Activated CD4-positive, alpha-beta T cell treated with anti-CD3 and anti-CD28 coated beads, Interleukin-2, Interleukin-4, amounts not matched to agents 100 ng/mL and 50 ng/mL, durations not matched to agents 16 hours and 8 hours (primary cell): ENCODE measurements around the gene DDHD1.

Experiments
- DNase-seq: peaks from one replicate; pipeline ENCODE4 v3.0.0-alpha.2; 2020; ENCODE audit warnings: low spot score

Gene DDHD1

DNA sequence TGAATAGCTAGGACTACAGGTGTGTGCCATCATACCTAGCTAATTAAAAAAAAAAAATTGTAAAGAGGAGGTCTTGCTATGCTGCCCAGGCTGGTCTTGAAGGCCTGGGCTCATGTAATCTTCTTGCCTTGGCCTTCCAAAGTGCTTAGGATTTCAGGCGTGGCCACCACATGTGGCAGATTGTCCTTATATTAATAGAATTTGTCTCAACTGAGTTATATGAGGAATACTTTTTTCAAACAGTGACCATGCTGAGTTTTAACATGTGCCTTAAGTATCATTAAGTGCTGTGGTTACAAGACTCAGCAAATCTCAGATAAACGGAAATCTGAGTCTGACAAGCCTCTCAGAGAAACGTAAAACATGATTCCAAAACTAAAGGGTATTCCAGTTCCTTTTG is 119.1 kb downstream of the DDHD1 start:
- DNase-seq = no peak

DNA sequence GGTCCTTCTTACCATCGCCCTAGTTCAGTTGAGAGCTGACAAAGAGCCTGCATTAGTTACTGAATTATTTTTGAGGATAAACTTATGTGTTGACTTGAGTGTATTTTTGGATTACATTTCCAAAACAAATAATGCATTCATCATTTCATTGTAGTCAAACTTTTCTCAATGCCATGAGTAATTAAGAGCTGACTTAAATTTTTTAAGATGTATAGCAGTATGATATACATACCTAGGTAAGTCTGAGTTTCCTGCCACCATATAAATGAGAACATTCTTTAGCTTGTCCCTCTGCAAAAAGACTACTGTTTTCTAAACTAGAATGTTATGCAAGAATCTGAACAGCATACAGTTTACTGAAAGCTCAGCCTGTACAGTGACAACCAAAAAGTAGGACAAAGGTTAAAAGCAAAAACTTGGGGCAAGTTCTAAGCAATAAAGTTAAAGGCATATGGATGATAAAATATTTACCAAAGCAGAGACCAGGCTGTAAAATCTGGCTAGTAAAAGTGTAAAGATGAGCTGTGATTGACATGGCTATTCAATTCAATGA is 120.2 kb downstream of the DDHD1 start:
- DNase-seq = no peak

DNA sequence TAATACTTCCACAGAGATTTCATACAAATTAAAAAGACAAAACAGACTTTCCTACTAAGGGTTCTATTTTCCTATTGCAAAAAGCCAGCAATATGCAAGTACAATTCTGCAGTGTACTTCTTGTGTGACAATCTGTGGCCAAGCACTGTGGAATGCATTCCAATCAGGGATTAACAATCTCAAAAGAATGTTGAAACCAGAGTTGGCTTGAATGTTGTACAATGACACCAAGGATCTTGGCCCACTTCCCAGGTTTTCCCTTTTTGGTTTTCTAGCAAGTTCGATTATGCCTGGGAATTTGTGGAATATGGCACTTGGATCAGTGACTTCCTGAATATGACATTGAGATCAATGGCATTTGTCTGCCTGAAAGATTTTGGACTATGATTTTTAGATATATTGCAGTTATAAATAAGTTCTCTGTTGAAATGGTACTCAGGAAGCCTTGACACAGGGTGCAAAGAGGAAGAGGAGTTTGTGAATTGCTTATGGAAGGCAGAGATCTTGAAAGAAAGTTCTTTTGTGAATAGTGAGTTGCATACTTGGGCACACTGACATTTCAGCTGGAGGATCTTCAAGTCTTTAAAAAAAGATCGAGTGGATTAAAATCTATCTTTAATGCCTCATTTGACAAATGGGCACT is 120.8 kb downstream of the DDHD1 start:
- DNase-seq = no peak

DNA sequence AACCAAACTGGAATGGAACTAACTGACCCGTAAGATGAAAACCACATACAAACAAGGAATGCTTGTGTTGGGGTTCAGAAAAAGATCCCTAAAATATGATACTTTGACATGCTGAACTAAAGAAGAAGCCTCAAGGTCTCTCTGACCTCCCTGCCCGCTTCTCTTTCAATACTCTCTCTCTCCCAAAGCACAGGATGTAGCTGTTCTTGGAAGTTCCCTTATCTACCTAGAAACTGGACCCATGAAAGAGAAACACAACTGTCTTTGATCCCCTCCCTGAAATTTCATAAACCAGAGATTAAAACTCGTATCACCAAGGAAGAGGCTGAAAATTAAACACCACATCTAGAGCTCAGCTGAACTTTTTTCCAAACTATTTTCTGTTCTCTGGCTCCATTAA is 125.6 kb downstream of the DDHD1 start:
- DNase-seq = no peak

DNA sequence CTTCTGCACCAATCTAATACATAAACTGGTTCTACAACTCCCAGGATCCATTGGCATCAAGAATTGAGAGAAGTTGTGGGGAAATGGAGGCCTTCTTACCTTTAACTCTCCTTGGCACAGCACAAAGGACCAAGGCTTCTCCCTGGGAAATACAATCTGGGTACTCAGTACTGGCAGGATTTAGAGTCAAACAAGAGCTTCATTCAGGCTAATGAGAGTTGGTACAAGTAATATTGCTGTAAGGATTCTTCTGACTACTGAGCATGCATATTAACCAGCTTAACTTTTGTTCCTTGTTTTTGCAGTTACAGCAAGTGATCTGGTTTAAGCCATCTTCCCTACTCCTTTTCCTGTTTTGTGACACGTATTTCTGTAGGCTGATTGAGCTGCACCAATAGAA is 126.1 kb downstream of the DDHD1 start:
- no peak for DNase-seq

DNA sequence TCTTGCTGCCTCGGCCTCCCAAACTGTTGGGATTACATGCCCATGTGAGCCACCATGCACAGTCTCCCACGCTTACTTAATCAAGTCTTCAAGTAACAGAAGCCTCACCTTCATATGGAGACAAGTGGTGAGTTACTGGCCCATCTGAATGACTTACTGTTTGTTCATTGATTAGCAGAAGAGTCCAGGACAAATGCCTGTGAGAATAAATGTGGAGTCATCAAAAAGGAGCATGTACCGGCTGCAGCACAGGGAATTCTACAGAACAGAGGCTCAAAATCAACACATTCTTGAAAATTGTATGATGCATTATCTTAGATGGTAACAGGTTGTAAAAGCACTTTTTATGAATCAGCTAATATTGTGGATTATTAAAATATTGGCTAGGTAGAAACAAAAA is 129.8 kb downstream of the DDHD1 start:
- DNase-seq = no peak

DNA sequence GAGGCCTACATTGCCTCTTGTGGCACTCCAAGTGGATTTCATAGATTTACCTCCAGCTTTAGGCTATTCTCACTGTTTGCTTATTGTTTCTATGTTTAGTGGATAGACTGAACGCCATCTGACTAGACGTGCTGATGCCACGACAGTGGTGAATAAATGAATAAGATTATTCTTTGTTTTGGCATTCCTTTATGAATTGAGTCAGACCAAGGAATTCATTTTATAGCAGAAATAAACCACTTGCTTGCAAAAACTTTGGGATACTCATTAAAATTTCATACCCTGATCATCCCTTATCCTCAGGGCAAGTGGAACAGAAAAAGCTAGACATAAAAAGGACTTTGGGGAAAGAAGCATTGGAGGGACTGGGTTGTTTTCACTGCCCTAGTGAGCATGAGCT is 130.5 kb downstream of the DDHD1 start:
- no peak for DNase-seq

DNA sequence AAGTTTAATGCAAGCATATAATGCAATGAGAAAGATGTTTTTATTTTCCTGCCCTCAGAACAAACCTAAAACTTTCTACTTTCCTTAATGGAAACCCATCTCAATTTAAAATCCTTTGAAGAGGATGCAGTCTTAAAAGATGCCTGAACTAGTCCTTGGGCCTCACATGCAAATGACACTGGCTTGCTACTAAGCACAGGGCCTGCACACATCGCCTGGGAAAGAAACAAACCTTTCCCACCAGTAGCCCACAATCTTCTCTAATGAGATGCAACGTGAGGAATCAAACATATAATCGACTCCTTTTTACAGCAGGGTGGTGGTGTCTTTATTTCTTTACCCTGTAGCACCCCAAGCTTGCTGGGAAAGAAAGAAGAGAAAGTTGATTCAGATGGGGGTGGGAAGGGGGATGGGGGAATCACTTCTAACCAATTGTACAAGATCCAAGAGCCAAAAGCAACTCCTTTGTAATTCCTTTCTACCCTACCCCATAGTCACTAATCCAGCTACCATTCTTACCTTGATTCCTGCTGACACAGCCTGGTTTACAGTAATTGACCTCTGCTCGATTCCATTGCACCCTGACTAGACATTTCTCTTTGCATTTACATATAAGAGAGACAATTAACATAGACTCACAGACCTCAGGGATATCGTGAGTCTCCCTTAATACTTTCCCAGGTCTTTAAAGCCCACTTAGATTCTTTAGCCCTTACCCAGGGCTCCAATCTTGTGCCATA is 132.8 kb downstream of the DDHD1 start:
- no peak for DNase-seq

DNA sequence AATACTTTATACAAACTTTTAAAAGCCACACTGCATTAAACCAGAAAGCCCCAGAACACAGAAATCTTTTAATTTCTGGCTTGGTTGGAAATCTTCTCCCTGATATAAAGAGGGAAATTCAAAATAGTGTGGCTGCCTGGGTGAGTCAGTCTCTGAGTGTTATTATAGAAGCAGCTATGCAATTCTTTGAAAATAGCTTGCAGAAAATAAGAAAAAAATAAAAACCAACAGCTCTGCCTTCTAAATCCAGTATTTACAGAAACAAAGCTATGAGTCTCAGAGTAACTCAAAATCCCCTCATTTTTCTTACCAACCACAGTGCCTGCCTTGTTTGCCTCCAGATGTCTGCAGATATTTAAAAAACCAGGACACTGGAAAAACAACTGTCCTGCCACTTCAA is 133.7 kb downstream of the DDHD1 start:
- DNase-seq = no peak

DNA sequence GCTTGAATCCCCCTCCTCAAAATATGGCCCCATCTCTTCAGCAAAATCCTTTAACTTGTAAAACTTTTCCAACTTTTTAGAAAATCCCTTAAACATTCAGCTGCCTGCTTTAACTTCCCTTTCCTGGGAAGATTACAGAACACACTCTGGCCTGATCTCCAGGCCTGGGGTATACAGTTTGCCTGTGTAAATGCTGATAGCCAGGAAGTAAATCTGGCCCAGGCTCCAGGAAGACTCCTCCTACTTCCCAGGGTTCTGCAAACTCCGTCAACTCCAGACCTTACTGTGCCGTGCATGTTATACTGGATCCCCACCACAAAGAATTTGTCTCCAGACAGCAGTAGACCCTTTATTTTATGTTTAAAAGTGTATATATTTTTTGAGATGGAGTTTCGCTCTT is 135.3 kb downstream of the DDHD1 start:
- DNase-seq = no peak

DNA sequence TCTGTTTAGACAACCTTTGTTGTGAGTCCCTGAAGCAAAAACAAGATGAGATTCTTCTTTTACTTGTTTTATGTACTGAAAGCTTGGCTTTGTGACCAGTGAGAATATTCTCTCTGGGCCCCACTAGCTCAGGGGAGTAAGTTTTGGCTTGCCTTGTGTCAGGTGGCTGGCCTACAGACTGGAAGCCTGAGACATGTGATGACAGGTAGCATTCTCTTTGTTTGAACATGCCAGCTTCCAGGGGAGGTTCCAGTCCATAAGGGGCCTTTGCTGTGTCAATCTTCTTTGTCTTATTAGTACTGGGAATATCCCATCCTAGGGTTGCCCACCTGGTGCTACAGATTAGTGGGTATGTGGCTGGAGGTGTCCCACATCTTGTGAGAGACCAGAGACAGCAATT is 136.2 kb downstream of the DDHD1 start:
- no peak for DNase-seq

DNA sequence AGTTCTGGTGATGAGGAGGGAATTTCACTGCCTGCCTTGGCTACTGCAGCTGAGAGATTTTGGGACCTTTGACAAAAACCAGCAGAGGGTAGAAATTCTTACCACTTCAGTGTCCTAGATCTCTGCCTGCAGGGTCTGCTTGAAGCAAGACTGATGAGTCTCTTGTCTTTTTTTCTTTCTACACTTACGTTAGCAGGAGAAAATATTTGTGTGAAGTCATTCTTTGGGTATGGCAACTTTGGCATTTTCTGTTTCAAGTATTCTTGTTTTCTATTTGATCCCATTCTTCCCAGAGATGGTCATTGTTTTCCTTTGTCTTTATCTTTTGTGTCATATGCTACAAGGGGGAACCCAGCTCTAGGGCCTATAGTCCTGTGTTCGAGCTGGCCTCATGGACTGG is 136.6 kb downstream of the DDHD1 start:
- no peak for DNase-seq

DNA sequence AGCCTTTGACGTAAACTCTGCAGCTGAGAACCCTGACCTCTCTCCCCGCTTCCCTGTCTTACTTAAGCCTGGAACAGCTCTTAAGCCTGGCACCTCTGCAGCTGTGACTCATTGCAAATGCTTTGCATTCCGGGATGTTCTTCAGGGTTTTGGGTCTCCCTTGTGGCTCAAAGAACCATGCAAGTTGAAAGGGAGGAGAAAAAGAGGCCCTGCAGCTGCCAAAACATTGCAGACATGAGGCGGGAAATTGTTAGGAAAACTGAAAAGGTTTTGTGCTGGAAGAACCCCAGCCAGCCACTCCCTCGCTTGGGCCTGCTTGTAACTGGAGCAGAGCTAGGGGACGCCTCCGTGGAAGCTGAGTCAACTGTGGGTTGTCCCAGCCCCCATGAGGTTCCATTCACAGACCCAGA is 142.1 kb downstream of the DDHD1 start:
- DNase-seq = no peak

DNA sequence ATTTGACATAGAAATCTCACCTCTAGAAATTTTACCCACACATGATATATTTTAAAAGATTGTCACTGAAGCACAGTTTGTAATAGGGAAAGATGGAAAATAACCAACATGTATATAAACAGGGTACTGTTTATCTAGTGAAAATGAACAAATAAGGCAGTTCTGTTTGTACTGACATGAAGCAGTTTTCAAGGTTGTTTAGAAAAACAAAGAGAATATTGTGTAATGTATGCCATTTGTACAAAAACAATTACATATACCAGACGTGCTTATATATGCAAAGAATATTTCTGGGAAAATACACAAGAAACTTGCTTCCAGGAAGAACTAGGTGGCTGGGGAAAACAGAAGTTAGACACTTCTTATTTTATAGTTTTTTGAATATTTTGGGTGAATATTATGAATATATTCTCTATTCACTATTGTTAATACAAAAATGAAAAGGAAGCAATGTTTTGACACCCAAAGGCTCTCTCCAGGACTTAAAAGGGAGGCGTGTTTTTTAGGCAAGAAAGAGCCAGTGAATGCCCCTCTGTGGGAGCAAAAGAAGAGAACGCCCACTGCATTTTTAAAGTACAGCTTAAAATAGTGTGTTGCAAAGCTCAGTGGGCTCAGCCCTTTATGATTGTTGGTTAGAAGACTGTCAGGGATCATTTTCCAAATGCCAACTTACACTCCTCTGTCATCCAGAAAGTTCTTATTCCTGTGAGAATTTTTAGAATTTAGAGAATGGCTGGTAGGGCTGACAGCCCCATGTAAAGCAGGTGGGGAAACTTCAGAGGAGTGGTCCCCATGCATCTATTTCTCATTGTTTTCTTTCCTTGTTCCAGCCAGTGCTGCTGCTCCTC is 142.7 kb downstream of the DDHD1 start:
- no peak for DNase-seq

DNA sequence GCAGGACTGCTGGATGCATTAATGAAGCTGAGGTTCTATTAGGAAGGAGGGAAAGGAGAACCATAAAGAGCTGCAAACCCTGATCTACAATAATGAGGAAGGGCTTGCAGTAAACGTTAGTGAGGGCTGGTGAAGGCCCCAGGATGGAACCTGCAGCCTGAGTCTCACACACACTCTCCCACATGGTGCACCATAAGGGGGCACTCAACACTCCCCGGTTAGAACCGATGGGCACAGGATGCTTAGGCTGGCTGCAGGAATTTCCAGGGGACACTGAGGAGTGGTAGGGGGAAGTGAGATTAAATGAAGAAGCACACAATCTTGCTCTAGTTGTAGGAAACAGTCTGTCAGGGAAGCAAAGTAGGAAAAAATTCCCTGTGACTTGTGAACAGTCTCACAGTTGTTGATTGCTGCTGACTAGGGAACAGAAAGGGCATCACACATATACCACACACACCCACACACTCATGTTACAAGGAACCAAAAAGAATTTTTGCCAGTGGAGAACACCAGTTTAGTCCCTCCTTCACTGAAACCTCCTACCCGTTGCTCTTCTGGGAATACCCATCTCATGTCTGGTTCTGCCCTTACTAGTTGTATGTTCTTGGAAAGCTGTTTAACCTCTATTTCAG is 146.1 kb downstream of the DDHD1 start:
- DNase-seq = no peak

DNA sequence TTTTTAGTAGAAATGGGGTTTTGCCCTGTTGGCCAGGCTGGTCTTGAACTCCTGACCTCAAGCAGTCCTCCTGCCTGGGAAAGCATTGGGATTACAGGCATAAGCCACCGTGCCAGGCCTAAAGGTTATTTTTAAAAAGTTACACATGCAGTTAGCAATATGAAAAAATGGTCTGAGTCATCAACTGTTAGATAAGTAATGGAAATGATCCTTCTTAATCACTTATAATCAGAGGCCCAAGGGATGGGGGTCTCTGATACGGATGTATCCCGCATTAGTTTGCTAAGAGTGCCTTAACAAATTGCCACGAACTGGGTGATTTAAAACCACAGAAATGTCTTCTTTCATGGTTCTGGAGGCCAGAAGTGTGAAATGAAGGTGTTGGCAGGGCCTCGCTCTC is 148.1 kb downstream of the DDHD1 start:
- no peak for DNase-seq

DNA sequence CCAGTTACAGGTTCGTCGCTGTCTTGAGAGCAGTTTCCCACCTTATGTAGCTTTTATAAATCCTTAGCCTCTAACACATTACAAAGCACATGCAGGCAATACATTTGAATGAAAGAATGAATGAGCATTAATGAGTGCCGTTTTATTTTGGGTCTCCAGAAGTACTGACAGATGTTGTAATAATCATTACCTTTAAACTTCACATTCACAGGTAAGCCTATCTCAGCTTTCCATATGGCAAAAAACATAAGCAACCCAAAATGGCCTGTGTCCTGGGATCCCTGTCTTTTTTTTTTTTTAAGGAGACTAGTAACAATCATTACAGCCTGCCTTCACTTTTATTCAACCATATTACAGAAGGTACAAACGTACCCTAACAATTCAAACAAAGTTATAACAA is 149.3 kb downstream of the DDHD1 start:
- DNase-seq = no peak

DNA sequence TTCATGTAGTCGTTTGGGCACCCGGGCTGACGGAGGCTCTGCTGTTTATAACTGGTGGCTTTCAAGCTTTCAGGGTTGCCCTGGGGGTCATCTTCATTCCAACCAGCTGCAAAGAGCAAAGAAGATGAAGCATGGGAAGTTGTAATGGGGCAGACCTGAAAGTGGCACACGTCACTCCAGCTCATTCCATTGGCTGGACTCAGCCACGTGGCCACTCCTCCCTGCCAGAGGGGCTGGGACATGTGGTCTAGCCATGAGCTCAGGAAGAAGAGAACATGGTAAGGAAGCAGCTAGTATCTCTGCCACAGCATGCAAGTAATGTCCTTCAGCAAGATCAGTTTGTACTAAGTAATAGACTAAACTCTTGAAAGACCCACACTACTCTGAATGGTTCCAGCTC is 150.5 kb downstream of the DDHD1 start:
- no peak for DNase-seq

DNA sequence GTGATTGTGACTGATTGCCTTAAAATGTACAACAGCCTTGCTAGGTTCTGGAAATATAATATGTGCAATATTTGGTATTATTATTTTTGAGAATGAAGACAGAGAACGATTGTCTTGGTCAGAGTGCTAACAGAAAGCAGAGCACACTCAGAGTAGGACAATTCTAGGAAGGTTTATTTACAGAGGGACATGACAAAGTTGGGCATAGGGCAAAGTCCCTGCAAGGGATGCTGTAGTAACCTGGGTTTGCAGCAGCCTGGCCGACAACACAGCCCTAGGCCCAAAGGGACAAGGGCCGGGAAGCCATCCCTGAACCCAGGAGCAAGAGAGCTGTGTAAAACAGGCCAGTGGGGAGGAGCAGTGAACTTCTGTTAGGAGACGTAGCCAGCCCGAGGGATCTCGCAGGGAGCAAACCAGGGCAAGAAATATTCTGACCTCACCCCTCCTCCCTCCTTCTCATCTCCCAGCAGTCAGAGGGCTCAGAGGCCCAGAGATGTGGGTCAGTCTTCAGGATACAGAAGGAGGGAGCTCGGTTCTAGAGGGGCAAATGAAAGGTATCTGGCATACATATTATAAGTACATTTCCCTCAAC is 151.2 kb downstream of the DDHD1 start:
- DNase-seq = no peak

DNA sequence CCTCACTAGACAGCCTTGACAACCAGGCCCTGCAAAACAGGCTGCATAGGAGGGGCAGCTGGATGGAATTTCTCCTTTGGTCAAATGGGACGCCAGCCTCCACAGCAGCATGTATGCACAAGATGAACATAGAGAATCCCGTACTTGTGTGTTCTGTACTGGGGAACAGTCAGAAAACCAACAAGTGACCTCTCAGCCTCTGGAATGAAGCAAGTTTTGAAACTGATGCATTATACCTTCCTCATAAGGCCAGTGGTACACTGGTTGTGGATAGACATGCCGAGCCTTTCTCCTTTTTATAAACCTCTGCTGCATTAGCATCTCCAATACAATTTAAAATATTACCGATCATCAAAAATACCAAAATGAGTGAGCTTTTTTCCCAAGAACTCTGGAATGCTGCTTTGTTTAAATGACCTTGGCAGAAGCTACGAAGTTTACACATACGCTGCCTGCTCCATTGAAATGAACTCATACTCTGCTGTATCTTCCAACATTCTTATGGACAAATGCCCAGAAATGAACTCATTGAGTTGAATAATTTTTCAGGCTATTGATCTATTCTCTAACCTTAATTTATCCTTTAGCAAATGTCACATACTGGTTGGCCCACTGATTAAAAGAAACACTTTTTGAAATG is 154.6 kb downstream of the DDHD1 start:
- no peak for DNase-seq

DNA sequence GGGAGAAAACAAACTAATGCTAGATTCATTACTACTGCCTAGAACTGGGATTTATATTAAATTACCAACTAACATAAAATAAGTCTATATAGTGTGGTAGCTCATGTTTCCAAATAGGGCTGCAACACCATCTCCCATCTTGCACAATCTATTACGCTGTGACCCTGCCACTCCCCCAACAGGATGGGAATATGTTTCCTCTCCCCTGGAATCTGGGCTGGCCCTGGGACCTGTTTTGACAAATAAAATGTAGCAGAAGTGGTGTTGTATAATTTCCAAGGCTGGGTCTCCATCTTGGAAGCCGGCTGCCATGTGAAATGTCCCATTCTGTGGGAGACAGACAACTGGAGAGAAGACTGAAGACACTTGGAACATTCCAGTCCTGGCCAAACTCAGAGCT is 156.6 kb downstream of the DDHD1 start:
- no peak for DNase-seq

DNA sequence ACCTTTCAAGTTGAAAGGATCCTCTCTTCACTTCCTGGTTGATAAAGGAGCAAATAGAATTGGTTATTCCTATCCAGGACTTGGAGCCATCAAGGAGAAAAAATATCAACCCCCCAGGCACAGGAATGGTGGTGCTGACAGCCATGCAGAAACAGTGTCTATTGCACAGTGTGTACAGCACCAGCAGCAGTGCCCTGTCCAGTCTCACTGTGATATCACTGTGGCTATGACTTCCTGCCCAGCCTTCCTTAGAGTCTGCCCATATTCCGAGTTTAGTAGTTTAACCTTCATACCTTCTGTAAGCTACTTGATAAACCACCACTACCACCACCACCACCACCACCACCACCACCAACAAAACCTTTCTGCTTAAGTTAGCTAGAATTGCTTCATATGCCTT is 157.1 kb downstream of the DDHD1 start:
- DNase-seq = no peak
